GOT3 (cell line): ENCODE measurements around the gene TBC1D9B.

Experiments
- DNase-seq: peaks from one replicate; lab custom pipeline; 2025; ENCODE audit warnings: mixed read lengths; lab: John Stamatoyannopoulos, UW

TBC1D9B gene

DNA sequence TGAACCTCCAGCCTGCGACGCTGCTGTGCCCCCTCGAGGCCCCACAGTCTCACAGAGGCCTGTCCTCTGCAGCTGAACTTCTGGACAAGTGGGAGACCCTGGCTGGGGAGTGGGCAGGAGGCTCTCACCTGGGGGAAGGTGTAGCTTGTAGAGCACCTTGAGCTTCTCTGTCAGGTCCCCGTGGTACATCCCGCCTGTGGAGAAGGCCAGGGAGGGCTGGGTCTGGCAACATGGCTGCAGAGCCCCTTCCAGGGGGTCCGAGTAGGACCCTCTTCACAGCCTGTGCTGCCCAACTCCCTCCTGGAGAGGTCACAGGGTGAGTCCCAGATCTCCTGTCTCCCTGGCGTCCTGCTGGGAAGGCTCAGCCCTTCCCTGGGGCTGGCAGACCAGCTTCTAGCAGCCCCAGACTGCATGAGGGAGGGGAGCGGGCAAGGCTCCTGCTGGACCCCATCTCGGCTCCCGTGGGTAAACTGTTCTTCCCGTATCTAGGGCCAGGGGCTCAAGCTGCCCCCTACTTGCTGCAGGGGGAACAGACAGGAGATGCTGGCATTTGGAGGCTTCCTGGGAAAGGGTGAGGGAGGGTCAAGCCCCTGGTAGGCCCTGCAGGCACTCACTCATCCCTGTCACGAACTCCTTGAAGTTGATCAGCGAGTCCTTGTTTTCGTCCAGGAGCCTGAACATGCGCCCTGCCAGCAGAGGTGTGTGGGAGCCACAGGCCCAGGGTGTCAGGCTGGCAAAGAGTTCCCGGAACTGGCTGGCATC lies 37.9 kb downstream of the TBC1D9B start:
- no peak for DNase-seq

DNA sequence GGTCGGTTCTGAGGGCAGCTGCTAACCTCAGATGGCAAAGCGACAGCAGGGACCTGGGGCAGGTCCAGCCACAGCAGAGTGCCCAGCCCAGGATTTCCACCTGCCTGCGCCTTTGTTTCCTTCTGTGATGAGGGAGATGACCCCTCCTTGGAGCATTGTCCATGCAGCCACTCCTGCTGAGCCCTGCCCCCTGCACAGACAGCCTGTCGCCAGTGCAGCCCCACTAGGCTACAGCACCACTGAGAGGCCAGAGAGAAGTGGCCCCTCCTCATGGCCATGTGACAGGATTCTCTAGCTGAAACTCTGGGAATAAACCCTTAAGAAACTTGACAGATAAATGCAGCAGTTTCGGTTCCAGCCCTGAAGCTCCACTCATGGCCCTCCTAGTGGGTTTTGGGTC lies 38.6 kb downstream of the TBC1D9B start:
- DNase-seq, result no peak

DNA sequence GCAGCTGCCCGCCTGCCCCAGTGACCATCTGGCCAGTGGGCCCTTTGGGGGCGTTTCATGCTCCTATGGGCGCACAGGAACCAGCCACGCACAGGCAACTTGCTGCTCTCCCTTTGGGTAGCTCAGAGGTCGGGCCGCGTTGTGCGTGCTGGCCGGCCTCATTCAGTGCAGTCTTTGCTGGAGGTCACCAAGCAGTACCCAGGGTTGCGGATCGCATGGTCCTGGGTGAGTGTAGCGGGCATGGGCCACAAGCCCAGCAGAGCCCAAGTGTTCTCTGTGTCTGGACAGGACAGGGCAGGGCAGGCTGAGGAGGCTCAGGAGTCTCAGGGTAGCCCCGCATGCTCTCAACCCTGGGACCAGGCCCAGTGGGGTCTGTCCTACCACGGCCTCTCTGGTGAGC lies 39.2 kb downstream of the TBC1D9B start:
- no peak for DNase-seq

DNA sequence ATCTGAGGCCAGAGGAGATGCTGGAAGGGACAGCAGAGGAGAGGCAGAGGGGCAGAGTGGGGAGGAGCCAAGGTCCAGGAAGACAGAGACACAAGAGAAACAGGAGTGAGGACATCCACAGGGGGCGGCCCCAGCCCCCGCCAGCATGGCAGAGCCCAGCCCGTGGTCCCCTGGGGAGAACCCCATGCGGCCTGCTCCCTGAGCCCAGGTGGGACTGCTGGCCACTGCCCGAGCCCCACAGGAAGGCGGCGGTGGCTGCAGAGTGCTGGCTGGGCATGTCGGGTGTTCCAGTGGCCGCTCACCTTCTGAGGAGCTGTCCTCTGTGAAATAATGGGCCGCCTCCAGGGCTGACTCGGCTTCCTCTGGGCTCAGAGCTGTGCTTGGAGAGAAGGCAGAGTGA lies 40.2 kb downstream of the TBC1D9B start:
- DNase-seq, result no peak

DNA sequence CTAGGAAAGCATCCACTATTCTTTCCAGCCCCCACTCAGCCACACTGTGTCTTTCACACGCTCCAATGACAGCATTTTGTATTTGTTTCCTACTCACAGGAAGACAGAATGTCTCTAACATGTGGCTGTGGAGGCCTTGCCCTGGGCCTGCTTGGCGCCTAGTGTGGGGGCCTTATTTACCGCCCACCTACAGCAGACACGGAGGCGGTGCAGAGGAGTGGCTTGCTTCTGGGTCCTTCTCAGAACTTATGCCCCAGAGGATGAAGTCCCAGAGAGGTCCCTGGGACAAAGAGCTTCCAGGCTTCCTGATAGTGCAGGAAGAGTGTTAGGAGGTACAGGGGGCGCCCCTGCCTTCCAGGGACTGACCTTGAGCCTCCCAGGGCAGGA lies 40.6 kb downstream of the TBC1D9B start:
- no peak for DNase-seq

DNA sequence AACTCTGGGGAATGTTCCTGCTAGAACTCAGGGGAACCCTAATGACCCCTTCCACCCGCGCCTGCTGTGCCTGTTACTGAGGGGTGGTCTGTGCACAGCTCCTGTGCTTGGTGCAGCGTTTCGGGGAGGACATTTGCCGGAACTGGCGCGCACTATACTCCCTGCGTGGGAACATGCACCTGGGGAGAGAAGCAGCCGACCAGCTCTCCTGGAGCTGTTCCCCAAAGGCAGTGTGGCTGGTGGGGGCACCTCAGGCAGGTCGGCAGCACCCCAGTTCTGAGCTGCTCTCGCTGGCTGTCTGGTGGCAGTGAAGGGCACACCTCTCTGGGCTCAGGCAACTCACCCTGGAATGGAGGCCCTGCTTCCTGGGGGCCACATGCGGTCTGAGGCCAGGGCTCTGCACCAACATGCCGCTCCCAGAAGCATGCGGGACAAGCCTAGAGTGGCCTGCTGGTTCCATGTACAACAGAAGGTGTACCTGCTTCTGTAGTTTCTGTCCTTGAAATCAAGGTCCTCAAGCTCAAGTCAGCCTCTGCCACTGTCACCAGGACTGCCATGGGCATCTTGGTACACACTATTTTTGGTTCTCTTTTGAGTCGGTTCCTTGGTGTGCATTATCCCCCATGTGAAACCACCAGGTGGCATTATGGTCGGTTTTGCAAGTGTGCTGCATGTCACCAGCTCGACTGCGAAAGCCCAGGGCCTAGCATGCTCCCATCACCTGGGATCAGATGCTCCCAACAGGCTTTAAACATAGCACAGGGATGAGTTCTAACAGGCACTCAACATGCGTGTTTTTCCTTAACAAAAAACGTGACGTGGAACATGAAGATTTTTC lies 41.2 kb downstream of the TBC1D9B start:
- no peak for DNase-seq

DNA sequence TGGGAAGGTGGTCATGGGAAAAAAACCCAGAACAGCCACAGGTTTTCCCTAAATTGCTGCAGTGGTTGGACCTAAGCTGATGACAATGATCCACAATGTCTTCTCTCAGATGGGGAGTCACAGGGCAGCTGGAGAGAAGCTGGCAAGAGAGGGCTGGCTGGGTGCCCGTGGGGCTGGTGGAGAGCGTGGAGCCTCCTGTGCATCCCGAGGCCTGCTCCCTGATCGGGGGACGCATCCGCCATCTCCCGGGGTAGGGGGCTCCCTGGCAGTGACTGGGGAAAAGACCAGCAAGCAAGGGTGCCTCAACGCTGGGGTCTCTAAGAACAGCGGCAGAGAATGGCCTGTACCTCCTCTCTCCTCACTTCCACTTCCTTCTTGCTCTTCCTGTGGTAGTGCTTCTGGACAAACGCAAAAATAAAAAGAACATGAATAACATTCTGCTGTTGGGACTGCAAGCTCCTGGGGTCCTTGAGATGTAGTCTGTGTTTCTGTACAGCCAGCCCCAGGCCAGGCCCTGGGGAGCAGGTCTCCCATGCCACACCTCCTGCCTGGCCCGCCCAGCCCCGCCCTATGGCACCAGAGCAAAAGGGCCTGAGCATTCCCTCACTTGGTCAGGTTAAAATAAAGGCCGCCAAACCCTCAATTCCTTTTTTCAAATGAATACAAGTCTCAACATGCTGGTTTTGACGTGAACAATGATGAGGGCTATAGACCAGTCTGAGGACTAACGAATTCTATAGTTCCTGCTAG lies 42.0 kb downstream of the TBC1D9B start:
- no peak for DNase-seq

DNA sequence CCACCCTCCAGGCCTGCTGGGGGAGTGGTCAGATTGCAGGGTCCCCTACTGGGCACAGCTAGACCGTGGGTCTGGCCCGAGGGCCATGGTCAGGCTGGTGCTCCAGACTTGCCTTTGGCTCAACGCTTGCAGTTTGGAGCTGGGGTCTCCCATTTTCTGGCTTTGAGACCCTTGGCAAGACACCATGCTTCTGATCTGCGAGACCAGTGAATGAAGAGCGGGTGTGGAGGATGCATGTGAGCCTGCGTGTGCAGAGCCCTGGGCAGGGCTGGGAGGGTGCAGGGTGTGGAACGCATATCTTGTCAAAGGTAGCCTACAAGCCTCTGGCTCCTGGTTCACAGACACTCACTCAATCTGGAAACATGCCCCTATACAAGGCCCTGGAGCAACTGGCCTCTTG lies 43.0 kb downstream of the TBC1D9B start:
- no peak for DNase-seq

DNA sequence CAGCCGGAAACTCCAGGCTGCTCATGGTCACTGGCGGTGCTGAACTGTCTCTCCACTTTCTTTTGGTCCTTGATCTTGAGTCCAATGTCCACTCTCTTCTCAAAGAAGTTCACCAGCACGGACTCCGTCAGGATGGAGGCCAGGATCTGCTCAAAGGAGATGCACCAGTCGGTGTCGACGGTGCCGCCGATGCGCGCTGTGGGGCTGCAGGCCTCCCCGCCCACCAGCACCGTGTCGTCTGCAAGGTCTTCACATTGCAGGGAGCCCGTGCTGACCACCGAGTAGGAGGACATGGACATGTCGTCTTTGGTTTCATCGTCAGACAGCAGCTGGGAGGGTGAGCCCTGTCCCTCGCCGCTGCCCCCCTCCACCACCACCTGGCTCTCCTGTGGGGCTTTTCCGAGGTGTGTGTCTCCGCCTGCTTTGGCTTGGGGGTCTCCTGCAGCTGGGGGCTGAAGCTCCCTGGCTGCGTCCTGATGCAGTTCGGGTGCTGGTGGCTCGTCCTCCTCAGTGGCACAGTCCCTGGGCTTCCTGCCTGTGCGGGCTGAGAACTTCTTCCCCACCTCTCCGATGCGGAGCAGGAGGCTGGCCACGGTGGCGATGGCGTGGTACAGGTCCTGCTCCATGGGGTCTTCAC lies 44.1 kb downstream of the TBC1D9B start:
- no peak for DNase-seq

DNA sequence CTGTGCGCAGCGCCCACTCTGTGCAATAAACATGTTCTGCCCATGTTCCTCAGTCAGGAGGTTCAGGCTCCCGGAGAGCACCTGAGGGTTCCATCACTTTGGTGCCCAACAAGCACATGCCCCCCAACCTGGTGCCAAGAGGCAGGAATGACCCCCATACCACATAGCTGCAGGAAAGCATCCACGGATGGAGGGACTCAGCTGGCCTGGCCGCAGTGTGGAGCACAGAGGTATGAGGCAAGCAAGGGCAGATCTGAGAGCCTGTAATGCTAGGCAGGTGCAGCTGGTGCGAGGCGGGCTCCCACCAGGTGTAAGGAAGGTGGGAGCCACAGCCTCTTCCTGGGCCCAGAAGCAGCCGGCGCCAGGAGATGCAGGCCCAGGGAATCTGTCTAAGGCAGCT lies 44.8 kb downstream of the TBC1D9B start:
- no peak for DNase-seq

DNA sequence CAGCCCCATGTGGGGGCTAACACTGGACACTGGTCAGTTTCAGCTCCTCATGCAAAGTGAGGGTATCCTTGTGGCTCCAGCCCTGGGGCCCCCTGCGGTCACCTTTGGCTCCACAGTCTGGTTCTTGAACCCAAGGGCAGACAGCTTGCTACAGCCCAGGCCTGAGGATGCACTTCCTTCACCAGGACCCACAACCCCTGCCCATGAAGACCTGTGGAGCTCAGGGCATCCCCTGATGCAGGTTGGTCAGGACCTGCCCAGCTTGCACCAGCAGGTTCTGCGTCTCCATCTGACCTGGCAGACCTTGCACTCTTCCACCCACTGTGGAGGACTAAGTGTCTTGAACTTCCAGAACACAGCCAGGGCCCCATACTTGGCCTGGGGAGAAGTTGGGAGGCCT lies 45.4 kb downstream of the TBC1D9B start:
- no peak for DNase-seq

DNA sequence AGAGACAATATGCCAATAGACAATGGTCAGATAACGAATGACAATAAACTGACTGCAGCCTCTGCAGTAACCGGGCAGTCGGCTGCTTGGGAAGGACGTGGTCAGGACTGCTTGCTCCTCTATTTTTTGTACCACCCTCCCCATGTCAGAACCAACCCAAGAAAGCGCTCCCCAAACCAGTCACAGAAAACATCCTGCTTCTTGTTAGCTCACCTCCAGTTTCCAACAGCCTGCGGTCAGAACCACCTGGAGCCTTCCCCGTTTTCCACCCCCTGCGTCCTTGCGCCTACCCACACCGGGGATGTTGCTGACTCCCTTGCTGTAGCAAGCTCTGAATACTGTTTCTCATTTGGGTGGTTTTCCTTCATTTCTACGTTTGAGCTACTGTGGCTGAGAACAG lies 47.4 kb downstream of the TBC1D9B start:
- no peak for DNase-seq

DNA sequence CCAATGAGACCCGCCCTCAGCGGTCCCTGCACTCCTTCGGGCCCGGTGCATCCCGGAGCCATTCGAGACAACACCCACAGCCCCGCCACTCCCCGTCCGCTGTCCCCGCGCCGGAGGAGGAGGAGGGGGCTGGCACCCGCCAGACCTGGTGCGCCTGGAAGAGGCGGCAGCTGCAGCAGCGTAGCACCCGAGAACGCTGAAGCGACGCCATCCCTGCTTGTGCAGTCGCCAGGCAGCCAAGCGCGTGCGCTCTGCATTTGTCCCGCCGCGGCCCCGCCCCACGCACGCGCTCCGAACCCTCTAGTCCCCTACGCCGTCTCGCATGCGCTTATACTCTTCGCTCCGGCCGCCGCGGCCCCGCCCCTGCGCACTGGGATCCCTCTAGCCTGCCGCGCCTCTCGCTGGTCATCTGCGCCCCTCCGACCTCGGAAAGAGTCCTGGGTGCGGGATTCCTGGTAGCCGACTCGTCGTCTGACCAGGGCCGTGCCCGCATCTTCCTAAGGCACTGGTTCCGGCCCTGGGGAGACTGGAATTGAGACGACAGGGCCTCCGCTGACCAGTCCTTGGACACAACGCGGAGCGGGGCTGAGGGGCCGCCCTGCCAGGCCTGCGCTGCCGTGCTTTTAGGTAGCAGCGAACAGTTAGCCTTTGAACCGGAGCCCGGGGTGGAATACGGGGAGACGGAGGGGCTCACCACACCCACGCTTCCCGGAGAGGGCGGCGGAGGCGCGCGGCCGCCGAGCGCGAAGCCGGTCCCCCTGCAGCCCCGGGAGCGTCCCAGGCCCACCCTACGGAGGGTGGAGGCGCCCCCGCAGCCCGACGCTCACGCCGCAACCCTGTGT lies 48.9 kb downstream of the TBC1D9B start, which contains the start of gene MRNIP:
TSS of gene MRNIP (minus strand) at position 232 of the 842 bp plus-strand sequence. CDS start at position 211, 21 bp downstream.
- DNase-seq, result peak; percentile 90

DNA sequence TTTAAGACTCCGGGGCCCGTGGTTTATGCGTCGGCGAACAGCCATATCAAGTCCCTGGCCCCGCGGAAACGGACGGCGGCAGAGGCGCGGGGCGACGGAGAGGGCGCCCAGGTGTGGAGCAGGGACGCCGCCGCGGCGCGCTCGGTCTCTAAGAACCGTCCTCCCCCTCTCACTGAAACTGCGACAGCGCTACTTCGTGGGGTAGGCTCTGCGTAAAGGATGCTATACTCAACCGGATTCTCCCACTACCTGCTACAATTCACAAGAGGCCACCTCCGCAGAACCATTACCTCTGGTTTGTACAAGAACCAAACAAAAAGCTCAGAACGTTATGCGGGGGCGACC lies 49.5 kb downstream of the TBC1D9B start:
- DNase-seq, result no peak

DNA sequence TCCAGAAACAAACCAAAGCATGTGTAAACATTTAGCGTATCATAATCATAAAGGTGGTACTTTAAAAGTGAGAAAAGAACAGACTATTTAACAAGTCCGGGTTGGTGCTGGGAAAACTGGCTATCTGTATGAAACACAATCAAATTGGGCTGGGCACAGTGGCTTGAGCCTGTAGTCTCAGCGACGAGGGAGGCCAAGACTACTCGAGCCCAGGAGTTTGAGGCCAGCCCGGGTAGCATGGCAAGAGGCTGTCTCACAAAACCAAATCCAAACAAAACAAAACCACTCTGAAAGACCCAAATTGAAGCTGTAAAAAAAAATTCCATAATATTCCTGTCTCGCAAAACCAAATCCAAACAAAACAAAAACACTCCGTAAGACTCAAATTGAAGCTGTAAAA lies 53.3 kb downstream of the TBC1D9B start:
- DNase-seq, result no peak

DNA sequence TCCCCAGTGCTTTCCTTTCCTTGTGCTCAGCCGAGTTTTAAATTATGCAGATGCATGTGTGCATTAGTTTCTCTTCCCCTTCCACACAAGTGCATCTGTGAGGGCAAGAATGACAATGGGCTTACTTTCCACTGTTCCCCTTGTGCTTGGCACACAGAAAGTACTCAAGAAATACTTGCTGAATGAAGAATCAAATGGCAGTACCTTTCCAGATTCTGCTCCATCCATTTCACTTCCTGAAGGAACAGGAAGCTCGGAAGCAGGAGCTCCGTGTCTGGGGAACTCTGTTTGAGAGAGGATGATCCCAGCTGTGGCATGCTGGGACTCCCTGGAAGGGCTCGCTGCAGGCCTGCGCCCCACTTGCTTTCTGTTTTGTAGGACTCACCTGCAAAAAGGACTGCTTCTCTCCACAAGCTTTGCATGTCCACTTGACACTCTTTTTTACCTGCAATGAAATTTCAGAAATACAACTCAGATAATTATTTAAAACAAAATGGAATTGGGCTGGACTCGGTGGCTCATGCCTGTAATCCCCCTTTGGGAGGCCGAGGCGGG lies 54.6 kb downstream of the TBC1D9B start:
- no peak for DNase-seq

DNA sequence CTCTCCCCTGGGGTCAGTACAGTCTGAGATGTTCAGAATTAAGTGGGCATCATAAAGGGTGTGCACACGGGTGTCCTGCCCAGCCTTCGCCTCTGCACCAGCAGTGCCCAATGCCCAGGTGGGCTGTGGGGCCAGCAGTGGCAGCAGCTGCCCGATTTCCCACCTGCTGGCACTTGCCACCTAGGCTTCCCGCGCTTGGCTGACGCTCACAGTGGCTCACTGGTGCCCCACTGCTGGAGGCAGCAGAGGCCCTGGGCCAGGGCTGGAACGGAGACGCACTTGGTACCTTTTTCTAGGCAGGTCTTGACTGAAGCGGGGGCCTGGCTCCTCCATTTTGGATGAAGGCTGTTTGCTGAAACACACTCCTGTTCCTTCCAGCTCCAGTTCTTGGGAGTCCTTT lies 66.1 kb downstream of the TBC1D9B start:
- no peak for DNase-seq

DNA sequence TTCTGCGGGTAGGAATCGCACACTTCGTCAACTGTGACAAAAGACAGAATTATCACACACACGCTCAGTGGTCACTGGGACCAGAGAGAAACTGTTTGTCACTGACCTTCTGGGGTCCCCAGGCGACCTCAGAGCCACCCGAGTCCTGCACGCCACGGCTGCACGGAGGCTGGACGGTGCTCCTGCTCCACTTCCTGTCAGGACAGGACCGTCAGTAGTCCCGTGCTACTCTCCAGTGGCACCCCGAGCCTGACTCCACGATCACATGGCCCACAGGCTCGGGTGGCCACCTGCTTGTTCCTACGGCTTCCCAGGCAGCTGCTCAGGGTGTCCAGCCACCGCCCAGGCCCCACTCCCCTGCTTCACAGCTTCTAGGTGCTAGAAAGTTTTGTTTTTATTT lies 66.9 kb downstream of the TBC1D9B start:
- no peak for DNase-seq

DNA sequence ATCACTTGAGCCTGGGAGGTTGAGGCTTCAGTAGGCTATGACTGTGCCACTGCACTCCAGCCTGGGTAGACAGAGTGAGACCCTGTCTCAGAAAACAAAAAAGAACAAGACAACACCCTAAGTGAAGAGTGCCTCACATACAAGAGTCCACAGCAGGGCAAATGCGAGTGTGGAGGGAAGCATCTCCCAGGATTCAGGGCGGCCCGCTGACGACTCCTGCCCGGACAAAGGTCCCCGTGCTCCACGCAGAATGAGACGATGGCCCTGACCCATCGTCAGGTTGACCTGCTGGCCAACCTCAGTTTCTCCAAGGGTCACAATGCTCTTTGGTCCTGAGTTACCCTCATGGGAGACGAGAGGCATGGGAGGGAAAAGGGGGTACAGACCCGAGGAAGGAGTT lies 67.4 kb downstream of the TBC1D9B start:
- DNase-seq, result no peak

DNA sequence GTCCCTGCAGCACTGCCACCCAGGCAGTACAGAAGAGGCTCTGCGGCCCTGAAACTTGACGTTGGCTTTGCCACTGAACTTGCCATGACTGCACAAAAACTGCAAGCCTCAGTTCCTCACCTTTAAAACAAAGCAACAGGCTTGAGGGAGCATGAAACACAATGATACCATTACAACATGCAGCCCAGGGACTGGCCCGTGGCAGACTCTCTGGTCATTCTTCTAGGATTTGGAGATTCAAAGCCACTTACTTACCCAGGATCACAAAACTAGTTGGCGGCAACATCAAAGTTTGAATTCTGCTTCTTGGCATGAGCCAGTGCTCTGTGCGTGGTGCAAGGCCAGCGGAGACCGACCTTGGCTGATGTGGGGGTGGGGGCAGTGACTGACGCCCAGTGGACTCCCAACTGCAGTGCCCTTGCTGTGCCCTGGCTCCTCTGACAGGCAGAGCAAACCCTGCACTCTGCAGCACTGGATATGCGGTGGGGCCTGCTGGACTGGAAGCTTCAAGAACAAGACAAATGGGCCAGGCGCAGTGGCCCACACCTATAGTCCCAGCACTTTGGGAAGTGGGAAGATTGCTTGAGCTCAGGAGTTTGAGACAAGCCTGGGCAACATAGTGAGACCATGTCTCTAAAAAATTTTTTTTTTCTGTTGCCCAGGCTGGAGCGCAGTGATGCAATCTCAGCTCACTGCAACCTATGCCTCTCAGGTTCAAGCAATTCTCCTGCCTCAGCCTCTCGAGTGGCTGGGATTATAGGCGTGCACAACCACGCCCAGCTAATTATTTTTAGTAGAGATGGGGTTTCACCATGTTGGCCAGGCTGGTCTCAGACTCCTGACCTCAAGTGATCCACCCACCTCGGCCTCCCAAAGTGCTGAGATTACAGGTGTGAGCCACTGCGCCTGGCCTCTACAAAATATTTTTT lies 68.1 kb downstream of the TBC1D9B start:
- no peak for DNase-seq
